GM23248 (cell line): Measurements from ENCODE around the gene ODC1.

Source experiments
- EZH2 ChIP-seq: fragments of 200-600 bp; sonication (generic); IDR thresholded peaks from 2 replicates; pipeline ENCODE4 v1.6.1; 2018; ENCODE audit warnings: antibody characterized with exemption, mild to moderate bottlenecking; ENCODE audit not compliant: insufficient read depth, poor library complexity, severe bottlenecking
- EZH2phosphoT487 ChIP-seq: fragments of 200-600 bp; sonication (generic); IDR thresholded peaks from 2 replicates; pipeline ENCODE4 v1.6.1; 2018; ENCODE audit warnings: antibody characterized with exemption, moderate library complexity, mild to moderate bottlenecking, low read depth; ENCODE audit not compliant: insufficient read depth

DNA sequence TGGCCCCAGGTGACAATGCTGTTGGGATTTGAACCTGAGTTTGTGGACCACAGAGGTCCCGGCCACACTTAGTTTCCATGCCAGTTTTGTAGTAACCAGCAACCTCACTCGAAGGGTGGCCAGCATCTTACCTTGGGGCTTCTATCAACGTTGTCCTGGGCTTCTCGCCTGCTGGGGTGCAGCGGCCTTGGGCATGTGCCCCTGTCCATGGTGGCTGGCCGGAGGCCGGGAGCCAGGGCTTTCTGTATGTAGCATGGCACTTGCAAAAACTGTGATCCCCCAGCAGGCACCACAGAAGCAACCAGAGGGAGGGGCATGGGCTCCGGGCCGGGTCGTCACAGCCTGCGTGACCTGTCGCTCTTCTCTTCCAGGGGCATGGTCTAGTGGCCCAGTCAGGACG, 51.7 kb downstream of the ODC1 start:
- TF ChIP-seq EZH2phosphoT487: no peak
- TF ChIP-seq EZH2: no peak
